DMS 273 (cell line): ENCODE data around the gene SLC39A11.

Experiments used
- DNase-seq: peaks from one replicate; lab custom pipeline; 2025; ENCODE audit not compliant: unreplicated experiment; lab: John Stamatoyannopoulos, UW

SLC39A11 gene

DNA sequence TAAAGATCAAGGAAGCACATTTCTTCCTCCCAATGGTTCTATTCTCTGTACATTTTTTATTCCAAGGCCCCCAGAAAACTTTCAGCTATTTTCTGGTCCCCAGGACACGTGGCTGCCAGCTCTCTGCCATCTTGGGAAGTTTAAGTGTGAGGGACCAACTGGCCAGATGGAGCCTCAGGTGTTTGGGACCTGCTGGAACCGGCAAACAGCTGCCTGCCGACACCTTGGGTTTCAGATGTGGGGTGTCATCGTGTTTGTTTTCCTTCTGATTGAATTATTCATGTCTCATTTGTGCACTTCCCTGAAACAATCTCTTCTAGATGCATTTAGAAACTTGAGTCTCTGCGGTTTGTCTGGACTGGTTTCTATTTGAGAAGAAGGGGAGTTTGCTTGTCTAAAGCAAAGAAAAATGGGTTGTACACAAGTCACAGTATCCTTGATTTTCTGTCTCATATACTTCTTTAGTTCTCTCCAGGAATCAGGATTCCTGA is 386.5 kb downstream of the SLC39A11 start:
- no peak for DNase-seq

GRCh38 chr17:72702998-72703397 is 389.5 kb downstream of the SLC39A11 start:
- peak; percentile 57 for DNase-seq

DNA sequence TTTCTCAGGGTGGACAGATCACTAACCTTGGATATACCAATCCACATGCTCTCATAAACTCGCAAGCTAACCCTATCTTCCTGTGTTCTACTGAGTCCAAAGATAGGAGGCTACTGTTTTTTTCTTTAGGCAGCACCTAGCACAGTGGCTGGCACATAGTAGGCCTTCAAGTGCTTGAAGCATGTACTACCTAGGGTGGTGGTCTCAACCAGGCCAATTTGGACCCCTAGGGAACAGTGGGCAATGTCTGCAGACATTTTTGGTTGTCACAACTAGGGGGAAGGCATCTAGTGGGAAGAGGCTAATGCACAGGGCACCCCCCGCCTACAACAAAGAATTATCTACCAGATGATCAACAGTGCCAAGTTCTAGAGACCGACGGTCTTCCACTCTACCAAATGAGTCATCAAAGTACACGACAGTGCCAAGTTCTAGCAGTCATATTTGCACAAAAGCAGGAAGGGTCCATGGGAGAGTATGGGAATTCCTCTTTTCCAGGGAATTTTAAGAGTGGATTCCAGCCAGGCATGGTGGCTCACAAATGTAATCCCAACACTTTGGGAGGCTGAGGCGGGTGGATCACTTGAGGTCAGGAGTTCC is 390.3 kb downstream of the SLC39A11 start:
- peak; percentile 30 for DNase-seq

DNA sequence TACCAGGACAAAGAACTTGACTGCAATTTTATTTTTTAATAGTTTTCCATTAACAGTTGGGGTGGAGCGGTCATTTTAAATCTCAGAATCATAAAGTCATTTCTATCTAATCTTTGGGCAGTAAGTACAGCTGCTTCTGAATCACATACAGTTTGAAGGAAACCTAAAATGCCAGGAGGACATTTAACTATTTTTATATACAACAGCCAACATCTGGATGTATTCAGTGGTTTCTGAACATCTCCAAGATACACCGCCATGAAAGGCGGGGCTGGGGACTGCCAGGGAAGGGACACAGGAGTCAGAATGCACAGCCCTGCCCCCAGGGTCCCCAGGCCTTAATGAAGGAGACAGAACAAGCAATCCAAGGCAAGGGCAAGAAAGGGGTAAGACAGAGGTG is 392.3 kb downstream of the SLC39A11 start:
- DNase-seq = no peak

- no peak for DNase-seq
Measured at GRCh38 chr17:72699545-72699944, 392.9 kb downstream of the SLC39A11 start.

DNA sequence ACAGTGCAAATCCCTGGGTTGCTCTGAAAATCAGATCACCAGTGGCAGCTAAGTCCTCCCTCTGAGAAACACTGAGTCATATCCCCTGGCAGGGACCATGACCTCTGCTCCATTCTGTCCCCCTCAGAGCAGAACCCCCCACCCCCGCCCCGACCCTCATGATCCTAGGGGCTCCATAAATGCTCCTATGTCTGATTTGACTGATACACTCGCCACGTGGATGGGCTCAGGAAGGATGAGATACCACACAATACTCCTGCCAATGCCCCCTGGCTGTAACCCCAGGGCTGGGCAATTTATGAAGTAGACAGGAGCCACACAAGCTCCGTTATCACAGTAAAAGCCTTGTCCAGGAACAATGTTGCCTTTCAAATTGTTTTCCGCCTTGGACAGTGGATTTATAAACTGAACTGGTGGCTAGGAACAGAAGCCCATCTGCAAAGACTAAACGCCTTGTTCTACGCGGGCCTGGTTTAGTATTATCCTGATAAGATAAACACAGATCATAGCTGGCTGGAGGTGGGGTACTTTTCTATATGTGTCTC is 394.8 kb downstream of the SLC39A11 start:
- no peak for DNase-seq

DNA sequence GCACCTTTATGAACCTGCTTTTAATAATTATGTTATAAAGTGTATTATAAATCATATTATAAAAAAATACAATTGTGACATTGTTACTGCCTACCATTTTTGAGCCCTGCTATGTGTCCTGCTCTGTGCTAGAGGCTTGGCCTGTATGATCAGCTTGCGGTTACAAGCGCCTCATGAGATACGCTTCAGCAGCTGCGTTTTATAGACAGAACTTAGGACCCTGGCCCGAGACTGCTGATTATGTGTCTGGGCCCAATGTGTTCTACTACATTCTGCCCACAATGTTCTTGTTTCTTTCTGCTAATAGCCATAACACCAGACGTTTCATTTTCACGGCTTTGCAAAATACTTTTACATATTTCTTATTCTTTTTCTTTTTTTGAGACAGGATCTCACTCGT is 395.8 kb downstream of the SLC39A11 start:
- DNase-seq = no peak

GRCh38 chr17:72696156-72696555 is 396.3 kb downstream of the SLC39A11 start:
- no peak for DNase-seq

DNA sequence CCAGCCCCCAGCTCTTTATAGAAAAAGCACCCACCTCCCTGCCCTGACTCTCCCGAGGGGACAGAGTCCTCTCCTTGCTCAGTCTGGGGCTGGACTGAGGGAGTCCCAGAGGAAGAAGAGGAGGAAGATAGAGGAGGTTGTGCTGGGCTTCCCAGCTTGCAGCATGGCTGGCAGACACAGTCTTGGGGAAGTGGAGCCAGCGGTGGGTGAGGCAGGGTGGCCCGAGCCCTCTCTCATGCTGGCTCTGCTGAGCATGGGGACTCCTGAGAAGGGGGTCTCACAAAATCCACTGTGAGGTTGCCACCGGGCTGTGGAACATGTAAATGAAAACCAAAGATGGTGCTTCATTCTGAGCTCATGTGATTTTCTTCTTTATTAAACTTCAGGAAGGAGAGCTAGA is 398.5 kb downstream of the SLC39A11 start:
- DNase-seq = no peak

DNA sequence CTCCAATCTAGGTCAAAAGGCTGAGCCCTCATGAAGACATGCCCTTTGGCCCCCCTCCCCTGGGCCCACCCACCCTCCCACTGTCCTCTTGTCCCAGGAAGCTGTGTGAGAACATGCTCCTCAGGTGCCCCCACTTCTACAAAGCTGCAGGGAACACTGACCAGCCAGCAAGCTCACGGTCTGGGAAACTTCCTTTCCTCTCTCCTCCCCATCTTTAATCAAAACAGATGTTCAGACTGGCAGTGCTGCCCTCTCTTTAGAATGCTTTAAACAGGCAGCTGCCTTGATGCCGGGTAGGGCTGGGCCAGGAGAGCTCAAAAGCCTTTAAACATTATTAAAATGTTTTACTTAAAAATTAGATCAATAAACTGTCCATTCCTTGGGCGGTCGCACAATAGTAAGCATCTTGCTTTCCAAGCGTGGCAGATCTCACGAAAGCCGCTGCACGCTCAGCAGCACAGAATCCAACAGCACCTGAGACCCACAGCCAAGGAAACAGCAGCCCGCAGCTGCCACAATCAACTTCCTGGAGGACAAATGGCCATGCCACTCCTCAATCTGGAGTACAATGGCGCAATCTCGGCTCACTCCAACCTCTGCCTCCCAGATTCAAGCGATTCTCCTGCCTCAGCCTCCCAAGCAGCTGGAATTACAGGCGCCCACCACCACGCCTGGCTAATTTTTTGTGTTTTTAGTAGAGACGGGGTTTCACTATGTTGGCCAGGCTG is 399.2 kb downstream of the SLC39A11 start:
- no peak for DNase-seq

- no peak for DNase-seq
Measured at GRCh38 chr17:72692676-72693075, 399.8 kb downstream of the SLC39A11 start.

DNA sequence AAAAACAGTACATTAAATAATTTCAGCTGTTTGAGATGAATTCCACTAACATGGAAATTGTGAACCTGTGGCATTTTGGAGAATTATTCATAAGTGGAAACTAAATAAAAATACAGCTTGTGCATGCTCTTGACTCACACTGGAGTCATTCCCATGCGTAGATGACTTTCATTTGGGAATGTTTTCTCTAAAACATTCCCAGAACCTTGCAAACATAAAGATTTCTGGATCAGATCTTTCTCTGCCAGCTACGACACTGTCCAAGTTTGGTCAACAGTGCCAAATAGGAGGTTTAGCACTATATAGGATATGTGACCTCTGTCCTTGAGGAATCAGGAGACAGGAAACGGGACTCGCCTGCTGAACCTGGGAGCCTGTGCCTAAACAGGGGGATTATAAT is 400.9 kb downstream of the SLC39A11 start:
- DNase-seq = no peak

- no peak for DNase-seq
Measured at GRCh38 chr17:72691017-72691416, 401.5 kb downstream of the SLC39A11 start.

GRCh38 chr17:72687886-72688285 is 404.6 kb downstream of the SLC39A11 start:
- DNase-seq = no peak

DNA sequence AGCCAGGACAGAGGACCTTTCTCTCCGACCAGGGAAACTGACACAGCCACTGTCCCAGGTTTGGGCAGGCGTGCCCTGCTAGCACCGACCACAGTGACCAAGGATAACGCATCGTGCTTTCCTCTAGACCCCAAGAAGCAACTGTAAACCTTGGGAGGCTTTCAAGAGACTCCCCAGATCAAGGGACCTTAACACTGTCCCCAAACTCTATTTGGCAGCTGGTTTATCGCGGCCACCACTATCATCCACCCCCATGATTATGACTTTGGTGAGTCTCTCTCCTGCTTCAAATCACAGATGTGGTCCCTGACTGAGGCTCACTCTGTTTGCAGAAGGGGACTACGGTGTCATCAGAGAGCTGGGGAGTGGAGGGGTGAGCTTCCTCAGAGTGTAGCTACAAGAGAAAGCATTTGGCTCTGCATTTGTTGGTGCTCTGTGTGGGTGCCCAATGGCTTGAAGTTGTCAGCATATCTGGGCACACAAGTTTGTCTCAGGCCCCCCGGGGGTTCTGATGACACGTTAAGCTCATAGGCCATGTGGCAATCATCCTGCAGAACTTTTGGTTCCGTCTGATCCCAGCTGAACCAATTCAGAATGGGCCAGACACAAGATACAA is 408.0 kb downstream of the SLC39A11 start:
- no peak for DNase-seq

GRCh38 chr17:72683506-72684404 is 408.7 kb downstream of the SLC39A11 start:
- DNase-seq = peak; percentile 39

GRCh38 chr17:72682605-72683004 is 409.9 kb downstream of the SLC39A11 start:
- DNase-seq = no peak

DNA sequence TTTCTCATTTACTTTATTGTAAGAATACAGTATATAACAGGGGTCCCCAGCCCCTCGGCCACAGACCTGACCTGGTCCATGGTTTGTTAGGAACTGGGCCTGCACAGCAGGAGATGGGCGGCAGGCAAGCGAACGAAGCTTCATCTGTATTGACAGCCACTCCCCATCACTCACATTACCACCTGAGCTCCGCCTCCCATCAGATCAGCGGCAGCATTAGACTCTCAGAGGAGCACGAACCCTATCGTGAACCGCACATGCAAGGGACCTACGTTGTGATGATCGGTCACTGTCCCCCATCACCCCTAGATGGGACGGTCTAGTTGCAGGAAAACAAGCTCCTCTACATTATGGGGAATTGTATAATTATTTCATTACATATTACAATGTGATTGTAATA is 410.6 kb downstream of the SLC39A11 start:
- no peak for DNase-seq

DNA sequence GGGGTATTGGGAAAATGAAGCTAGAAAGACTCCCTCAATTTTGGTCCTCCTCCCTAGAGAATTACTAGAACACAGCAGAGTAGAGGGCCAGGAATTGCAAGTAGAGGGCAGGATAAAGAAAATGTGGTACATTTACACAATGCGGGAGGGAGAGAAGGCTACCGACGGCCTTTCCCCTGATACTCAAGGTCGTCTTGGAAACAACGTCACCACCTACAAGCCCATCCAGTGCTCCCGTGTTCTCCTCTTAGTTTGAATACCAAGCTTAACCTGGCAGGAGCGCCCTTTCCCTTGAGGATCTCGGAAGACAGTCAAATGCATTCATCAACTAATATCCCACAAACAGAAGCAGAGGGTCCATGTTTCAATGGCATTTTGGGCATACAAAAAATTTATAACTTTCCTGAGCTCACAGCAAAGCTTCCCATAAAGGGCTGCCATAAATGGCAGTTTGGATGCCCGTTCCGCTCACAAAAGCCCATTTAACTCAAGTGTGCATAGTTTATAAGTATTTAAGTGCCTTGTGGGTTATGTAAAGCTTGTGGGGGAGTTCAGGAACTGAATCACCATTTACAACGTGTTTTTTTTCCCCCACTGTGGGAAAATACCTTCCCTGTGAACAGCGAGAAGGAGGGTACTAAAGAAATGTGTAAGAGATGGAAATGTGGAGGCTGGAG is 414.6 kb downstream of the SLC39A11 start:
- DNase-seq = no peak

- DNase-seq = no peak
Measured at GRCh38 chr17:72677108-72677507, 415.4 kb downstream of the SLC39A11 start.
